Stimulated activated CD4-positive, alpha-beta T cell treated with anti-CD3 and anti-CD28 coated beads, Interleukin-2, amount 100 ng/mL, for 24 hours (primary cell): Measurements from ENCODE around the gene LACTBL1.

Experiments
- DNase-seq, 2 donors: peaks; one replicate each; pipeline ENCODE4 v3.0.0-alpha.2; 2020

LACTBL1 gene

DNA sequence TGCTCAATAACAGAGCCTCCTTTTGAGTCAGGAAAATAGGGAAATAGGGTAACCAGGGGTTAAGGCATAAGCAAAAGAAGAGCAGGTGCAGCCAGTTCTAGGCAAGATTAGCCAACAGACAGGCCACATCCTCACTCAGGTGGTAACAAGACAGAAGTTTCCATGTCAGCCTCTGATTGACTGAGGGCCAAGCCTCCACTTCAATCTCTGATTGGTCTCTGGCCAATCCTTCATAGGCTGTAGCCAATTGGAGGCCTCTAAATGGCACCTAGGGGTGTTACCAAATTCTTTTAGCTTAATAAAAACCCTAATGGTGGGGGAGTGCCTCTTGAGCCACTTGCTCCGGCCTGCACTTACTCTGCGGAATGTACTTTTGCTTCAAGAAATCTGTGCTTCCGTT is 37.2 kb downstream of the LACTBL1 start:
- DNase-seq = no peak

DNA sequence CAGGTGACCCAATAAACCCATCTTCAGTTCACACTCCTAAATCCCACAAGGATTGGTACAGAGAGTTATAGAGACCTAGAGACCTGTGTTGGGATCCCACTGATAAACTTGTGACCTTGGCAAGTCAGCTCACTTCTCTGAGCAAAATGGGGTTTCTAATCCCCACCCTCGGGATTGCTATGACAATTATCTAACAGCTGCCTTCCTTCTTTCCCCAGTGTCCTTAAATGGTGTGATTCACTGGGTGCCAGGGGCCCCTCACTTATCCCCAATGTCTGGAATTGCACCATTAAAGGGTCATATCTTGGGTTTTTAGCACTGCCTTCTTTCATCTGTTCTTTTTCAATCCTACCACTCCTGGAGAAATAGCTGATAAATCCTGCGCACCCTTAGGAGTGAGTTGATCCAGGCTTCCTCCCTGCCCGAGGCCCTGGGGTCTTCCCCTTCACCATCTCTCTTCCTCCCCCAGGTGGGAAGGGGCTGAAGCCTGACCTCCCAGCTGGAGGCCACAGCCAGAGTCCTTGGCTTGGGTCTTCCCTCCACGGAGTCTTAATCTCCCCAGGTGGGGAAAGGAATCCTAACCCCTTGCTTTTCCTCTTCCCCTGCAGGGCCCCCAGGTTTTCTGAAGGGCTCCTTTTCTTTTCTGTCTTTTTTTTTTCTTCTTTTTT is 39.7 kb downstream of the LACTBL1 start:
- DNase-seq = no peak

DNA sequence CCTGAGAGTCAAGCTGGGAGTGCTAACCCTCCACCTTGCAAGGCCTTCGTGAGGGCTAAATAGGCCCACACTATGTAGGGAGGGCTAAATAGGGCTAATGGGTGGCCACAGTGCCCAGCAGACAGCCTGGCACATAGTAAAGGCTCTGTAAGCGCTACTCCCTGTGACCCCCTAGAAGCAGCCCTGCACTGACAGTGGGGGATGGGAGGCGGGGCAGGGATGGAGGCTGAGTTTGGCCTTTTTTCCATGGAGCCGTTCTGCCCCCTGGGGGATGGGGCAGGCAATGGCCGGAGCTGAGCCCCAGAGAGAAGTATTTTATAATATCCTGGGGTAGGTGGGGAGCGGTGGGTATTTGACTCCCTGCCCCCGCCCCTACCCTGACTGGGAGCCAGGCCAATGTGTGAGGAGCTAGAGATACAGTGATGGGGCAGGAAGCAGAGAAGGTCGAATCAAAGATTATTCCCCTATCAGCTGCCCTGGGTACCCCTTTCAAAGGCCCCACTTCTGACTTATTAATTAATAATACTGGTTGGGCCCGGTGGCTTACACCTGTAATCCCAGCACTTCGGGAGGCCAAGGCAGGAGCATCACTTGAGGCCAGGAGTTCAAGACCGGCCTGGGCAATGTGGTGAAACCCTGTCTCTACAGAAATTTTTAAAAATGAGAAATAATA is 42.3 kb downstream of the LACTBL1 start:
- peak; percentile 24 to 52 for DNase-seq

DNA sequence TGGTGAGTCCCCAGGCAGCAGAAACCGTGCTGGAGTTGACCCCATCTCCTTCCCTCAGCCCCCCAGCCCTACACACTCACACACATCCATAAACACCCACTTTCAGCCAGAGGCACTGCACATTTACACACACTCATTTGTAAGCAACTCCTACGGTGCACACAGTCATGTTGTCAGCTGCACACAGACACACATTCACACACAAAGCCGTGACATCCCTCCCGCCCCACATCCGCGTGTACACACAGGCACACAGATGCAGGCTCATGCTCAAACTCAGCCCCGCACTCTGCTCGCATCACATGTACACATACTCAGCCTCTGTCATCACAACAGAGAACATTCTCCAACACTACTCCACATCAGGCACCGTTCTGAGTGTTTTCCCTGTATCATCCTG is 47.6 kb downstream of the LACTBL1 start:
- no peak for DNase-seq

DNA sequence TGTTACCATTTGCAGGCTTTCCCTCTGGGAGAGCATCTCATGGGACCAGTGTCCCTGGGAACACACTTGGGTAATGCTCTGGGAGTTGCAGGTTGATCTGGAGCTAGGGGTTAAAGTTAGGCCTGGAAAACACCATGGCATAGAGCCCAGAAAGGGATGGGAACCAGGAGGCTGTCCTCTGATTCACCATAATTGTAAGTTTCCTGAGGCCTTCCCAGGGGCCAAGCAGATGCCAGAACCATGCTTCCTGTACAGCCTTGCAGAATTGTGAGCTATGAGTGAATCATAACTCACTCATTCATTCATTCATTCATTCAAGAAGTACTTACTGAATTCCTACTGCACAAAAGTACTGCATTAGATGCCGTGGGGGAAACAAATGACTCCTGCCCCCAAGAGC is 50.0 kb downstream of the LACTBL1 start:
- no peak for DNase-seq

DNA sequence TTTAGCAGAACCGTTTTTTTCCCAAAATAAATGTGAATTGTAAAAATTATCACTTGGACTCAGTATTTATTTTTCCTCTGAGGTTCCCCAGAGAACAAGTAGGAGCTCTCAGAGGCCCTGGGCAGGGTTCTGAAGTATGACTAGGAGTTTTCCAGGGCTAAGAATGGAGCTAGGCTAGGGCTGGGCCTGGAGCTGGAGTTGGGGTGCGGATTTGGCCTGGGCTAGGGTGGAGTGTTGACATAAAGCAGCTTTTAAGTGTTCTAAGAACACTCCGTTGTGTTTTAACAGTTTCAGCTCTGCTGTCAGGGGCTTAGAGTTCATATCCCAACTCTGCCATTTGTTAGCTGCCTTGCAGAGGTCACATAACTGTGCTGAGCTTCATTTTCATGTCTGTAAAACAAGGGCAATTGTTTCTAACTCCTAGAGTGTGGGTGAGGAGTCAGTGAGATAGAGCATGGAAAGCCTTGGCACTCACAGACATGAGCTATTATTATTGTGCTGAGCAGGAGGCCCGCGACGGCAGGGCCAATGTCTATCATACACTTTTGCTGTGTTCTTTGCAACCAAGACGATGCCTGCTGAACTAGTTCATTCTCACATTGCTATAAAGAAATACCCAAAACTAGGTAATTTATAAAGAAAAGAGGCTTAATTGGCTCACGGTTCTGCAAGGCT is 51.1 kb downstream of the LACTBL1 start:
- DNase-seq = no peak

DNA sequence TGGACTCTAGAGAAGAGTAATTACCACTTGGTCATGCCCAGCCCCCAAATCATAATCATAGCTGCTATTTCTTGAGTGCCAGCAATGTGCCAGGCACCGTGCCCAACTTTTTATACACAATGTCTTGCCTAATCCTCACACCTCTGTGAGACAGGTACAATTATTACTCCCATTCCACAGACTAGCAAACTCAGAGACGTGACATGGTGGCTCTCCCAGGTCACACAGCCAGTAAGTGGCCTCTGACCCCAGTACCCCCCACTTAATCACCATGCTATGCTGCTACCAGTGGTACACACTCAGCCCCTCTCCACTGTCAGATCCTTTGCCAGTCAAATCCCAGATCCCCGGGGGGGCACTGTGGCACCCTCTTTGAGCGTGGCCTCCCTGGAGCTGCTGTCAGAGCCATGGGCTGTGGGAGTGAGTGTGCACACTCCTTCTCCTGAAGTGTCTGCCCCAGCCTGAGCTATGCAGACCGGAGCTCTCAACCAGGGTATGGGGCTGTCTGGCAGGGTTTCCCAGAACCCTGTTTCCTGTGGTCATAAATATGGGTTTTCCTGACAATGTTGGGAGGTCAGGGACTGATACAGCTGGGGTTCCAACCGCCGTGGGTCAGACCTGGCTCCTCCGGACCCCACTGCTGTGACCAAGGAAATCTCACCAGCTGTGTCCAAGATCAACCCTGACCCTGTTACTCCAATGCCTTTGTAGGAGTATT is 51.8 kb downstream of the LACTBL1 start:
- DNase-seq = no peak

DNA sequence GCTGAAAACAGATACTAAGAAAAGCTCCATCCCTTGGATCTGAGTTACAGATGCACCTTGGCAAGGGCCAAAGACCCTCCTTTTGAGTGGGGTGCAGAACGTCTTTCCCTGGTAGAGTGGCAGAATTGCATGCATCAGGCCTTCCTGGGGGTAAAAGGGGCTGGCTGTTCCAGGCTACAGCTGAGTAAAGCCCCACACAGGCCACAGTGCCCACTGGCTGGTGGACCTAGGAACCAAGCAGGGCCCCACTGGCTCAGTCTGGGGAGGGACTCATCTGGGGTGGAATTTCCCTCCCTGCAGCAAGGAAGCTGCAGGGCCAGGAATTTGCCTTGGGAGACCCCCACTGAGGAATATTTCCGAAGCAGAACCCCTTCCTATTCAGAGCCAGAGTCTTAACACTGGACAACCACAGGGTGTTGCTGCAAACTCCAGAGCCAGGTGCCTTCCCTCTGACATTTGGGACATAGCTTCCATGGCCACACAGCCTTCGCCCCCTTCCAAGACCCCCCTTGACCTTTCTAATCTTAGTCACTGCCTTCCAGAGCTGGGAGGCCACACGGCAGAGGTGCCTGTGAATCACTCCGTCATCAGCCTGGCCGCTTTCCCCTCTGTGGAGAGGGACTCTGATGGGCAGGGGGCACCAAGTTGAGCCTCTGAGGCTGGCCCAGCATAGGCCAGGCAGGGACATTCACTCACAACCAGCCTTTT is 52.5 kb downstream of the LACTBL1 start:
- DNase-seq = no peak

DNA sequence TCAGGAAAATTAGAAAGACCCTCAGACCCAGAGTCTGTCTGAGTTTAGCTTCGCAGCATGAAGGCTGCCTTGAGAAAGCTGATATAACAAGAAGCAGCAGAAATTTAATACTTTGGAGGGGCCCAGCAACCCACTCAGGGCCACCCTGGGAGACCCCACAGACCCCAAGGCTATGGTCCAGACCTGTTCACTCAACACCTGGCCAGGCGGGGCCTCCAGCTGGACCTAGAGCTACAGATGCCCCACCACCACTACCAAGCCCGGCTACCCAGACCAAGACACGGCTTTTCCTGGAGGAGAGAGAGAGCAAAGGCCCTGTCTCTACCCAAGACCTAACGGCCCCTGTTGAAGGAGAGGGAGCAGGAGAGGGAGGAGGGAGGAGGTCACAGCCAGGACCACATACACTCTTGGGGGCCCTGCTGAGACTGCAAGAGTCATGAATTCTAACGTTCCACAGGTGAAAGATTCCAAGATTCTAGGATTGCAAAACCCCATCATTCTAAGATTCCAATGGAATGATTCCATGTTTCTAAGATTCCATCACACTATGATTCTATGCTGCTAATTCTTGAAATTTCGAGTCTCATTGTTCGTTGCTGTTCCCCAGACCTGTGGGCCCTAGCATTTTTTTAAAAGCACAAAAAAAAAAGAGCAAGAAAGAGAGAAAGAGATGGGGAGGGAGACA is 53.2 kb downstream of the LACTBL1 start:
- no peak for DNase-seq

DNA sequence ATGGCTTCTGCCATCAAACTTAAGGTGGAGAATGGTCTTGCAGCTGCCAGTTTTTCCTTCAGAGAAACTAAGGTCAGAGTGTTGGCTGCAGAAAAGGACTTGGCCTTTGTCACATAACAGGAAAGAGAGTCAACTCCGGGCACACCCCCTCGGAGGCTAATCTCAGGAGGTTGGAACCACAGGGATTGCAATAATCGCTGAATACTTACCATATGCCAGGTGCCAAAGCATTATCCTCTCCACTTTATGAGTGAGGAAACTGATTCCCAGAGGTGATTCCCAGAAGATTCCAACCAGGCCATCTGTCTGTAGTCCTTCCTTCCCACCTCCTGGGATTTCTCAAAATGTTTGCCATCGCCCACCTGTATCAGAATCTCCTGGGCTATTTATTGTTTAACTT is 54.0 kb downstream of the LACTBL1 start:
- no peak for DNase-seq

DNA sequence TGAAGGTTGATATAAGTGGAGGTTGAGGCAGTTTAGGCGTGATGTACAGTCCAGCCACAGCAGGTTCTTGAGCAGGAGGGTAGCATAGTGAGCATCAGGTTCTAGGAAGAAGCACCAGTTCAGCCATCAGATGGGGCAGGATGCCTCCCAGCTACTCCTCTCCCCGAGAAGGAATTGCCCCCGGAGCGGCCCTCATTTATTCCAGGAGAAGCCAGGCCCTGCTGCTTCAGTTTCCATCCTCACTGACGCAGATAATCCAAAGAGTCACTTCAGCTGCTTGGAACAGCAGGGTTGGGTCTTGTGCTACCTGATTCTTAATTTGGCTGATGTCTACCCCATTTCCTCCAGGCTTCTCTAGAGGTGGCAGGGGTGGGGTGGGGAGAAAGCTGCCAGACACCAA is 54.7 kb downstream of the LACTBL1 start:
- DNase-seq = no peak

DNA sequence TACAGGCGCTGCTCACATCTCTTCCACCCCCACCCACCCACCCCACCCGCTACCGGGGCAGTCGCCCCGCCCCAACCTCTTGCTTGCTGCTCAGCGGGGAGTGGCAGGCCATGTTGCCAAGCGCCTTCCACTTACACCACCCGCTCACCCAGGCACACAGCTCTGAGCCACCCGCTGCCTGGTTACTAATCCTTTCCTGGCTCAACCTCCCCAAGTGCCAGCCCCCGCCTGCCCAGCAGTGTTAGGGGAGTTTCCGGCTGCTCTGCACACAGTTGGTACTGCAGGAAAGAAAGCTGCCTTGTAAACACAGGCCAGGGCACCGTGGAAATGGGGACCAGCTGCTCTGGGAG is 56.2 kb downstream of the LACTBL1 start:
- no peak for DNase-seq

DNA sequence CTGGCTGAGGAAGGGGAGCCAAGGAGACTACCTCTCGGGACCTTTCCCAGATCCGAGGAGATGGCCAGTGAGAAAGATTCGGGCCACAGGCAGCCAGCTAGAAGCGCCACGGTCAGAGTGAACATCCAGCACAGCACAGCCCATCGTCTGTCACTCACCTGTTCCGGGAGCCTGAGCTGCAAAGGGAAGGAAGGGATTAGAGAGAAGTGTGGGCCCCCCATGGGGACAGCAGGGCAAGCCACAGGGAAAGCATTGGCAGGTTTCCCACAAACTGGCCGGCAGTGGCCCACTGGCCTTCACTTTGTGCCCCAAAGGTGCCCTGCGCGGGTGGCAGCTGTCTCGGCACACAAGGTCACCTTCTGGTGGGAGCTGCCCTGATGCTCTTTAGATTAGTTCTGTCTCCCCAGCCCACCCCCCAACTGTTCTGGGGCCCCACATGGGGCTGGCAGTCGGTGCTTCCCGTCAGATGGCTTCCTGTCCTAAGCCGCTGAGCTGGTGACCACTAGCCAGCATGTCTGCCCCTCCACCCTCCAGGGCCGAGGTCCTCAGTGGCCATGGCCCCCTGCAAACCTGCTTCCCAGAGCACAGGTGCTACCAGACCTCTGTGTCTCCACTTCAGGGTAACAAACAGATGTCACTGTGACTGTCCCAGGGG is 56.7 kb downstream of the LACTBL1 start:
- DNase-seq = no peak

DNA sequence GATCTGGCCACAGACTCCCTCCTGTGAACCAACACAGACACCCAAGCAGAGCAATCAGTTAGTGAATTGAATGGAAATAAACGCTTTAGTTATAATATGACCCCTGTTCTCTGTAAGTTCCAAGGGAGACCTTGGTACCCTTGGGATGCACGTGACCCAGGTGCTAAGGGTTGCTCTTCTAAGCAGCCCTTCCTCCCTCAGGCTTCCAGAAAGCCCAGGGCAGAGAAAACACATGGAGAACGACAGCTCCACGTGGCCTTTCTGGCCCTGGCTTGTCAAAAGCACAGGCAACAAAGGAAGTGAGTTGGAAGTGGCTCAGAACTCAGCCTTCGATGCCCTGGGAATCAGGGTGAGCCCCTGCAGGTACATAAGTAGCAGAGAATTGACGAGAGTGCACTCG is 57.4 kb downstream of the LACTBL1 start:
- DNase-seq = no peak

DNA sequence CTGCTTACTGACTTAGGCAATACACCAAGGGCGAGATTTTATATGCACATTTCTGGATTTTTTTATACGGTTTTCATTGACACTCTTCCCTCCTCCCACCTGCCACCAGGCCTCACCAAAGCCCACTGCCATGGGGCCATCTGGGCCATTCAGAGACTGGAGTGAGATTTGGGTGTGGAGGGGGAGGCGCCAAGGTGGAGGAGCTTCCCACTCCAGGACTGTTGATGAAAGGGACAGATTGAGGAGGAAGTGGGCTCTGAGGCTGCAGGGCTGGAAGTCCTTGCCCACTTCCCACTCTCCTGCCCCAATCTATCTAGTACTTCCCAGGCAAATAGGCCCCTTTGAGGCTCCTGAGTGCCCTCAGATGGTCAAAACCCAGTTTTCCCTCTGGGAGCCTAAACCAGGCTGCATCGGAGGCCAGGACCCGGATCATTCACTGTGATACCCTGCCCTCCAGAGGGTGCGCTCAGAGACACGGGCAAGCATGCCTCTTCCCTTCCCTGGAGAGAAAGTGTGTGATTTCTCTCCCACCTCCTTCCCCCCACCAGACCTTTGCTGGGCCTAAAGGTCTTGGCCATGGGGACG is 57.9 kb downstream of the LACTBL1 start:
- no peak for DNase-seq

DNA sequence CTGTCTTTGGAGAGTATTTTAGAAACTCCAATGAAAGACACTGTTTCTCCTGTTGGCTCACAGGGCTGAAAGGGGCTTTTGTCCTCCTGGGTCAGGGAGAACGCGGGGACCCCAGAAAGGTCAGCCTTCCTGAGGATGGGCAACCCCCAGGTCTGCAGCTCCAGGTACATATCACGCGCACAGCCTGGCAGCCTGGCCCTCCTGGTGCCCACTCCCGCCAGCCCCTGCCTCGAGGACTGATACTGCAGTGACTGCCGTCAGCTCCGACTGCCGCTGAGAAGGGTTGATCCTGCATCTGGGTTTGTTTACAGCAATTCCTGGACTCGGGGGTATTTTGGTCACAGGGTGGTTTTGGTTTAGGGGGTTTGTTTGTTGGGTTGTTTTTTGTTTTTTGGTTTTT is 58.5 kb downstream of the LACTBL1 start:
- DNase-seq = no peak

DNA sequence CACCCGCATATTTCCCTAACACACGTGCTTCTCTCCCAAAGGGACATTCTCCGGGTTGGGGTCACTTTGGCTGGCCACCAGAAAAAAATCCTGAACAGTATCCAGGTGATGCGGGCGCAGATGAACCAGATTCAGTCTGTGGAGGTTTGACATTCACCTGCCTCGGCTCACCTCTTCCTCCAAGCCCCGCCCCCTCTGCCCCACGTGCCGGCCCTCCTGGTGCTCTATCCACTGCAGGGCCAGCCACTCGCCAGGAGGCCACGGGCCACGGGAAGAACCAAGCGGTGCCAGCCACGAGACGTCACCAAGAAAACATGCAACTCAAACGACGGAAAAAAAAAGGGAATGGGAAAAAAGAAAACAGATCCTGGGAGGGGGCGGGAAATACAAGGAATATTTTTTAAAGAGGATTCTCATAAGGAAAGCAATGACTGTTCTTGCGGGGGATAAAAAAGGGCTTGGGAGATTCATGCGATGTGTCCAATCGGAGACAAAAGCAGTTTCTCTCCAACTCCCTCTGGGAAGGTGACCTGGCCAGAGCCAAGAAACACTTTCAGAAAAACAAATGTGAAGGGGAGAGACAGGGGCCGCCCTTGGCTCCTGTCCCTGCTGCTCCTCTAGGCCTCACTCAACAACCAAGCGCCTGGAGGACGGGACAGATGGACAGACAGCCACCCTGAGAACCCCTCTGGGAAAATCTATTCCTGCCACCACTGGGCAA is 59.1 kb downstream of the LACTBL1 start:
- DNase-seq = no peak

DNA sequence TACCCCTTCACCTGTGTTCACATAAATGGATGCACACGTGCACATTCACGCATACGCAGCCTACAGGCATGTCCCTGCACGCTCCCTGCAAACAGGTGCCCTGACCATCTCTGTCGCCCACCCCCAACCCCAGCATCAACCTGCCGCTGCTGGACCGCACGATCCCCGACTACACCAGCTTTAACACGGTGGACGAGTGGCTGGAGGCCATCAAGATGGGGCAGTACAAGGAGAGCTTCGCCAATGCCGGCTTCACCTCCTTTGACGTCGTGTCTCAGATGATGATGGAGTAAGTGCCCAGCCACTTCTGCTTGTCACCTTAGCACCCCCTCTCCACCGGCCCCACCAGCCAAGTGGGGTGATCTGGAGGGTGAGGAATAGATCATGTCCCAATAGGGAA is 60.4 kb downstream of the LACTBL1 start:
- DNase-seq = no peak

DNA sequence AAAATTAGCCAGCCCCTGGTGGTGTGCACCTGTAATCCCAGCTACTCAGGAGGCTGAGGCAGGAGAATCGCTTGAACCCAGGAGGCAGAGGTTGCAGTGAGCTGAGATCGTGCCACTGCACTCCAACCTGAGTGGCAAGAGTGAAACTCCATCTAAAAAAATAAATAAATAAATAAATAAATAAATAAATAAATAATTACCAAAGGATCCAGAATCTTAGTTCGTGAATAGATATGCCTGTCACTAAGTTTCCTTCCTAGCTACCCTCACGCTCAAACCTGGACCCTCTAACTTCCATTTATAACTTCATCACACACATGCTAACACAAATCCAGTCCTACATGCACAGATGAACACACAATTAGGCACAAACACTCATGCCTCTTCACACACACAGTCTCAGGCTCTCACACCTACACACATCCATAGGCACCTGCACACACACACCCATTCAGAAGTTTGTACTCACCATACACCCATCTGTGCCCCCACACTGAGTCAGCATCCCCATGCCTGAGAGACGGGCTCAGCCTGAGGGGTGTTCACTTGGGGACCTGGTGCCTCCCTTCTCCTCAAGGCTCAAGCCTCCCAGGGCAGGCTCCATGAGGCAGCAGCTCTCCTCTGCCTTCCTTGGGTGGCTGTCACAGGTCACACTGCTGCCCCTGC is 61.5 kb downstream of the LACTBL1 start:
- DNase-seq = no peak

DNA sequence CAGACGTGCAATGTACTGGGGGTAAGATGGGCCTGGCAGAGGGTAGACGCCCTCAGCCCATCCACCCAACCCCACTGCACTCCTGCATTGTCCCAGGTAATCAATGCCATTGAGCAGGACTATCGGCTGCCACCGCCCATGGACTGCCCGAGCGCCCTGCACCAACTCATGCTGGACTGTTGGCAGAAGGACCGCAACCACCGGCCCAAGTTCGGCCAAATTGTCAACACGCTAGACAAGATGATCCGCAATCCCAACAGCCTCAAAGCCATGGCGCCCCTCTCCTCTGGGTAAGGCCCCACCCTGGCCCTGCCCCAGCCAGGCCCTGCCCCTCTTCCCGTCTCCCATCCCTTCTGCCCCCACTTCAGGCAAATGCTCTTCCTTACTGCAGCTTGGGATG is 62.4 kb downstream of the LACTBL1 start:
- DNase-seq = no peak
